A549 treated with RU486 at 1 μM for 4 hours (cell line): ENCODE results near the gene FBXW10B. TPM values are rescaled to one million over a fixed set of nuclear protein-coding genes. Genes with fewer than 3 reads are reported as not detected.

Experiments
- total RNA-seq: library from RNA; stranded (reverse); fragments of 200-300 nt; extraction: Qiagen RNA extraction; gene quantifications from 5 replicates; pipeline ENCODE4 v1.2.3, GENCODE V29; 2022; ENCODE audit warnings: low read depth

The FBXW10B gene, protein sequence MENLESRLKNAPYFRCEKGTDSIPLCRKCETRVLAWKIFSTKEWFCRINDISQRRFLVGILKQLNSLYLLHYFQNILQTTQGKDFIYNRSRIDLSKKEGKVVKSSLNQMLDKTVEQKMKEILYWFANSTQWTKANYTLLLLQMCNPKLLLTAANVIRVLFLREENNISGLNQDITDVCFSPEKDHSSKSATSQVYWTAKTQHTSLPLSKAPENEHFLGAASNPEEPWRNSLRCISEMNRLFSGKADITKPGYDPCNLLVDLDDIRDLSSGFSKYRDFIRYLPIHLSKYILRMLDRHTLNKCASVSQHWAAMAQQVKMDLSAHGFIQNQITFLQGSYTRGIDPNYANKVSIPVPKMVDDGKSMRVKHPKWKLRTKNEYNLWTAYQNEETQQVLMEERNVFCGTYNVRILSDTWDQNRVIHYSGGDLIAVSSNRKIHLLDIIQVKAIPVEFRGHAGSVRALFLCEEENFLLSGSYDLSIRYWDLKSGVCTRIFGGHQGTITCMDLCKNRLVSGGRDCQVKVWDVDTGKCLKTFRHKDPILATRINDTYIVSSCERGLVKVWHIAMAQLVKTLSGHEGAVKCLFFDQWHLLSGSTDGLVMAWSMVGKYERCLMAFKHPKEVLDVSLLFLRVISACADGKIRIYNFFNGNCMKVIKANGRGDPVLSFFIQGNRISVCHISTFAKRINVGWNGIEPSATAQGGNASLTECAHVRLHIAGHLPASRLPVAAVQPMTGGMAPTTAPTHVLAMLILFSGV
- 2.2 to 4.3 TPM (median 3.1 TPM) in 5 replicates for total RNA-seq

GRCh38 chr17:15619331-15620058 lies at the start of gene FBXW10B:
Gene FBXW10B, minus strand, starts transcription at chr17:15619704. Its CDS starts 192 bp downstream, at chr17:15619512.

Other genes starting within 250 kb of the FBXW10B start
- 0.61 to 1.5 TPM (median 0.86 TPM) in 5 replicates for gene CDRT4, start 152.1 kb downstream of the FBXW10B start, total RNA-seq
- gene TVP23C, start 56.2 kb downstream of the FBXW10B start, total RNA-seq: 6.8 to 11.5 TPM (median 10.4 TPM) in 5 replicates
- 232 to 289 TPM (median 245 TPM) in 5 replicates for gene TRIM16, start 64.6 kb upstream of the FBXW10B start, total RNA-seq
- gene ZNF286A, start 80.0 kb upstream of the FBXW10B start, total RNA-seq: 25.2 to 43.3 TPM (median 27.4 TPM) in 5 replicates
- gene TBC1D26, start 112.6 kb upstream of the FBXW10B start, total RNA-seq: 0.15 TPM in 1 of 5 replicates, not detected in the others